K562 (cell line): ENCODE measurements around the gene IGSF8.

Experiments
- CEBPB ChIP-seq: fragments of 450-650 bp; IDR thresholded peaks from 2 replicates; pipeline ENCODE4 v1.6.1; 2016; ENCODE audit warnings: missing genetic modification characterization, missing compliant biosample characterization
- CHD1 ChIP-seq: fragments of 200-600 bp; sonication (generic); IDR thresholded peaks from one replicate; pipeline ENCODE4 v1.6.1; 2012; ENCODE audit warnings: mild to moderate bottlenecking, moderate library complexity, low read length, inconsistent platforms
- IRF2 ChIP-seq: sonication (generic); formaldehyde crosslinking; IDR thresholded peaks from 2 replicates; pipeline ENCODE4 v1.8.1; 2022; ENCODE audit warnings: mild to moderate bottlenecking, missing genetic modification reagents
- POLR2AphosphoS5 ChIP-seq: IDR thresholded peaks from 2 replicates; pipeline ENCODE4 v1.6.1; 2011; ENCODE audit warnings: mild to moderate bottlenecking, low read depth, low read length, moderate library complexity; ENCODE audit not compliant: control insufficient read depth, insufficient read depth
- SMAD3 ChIP-seq: fragments of 450-650 bp; formaldehyde crosslinking; conservative IDR thresholded peaks from 2 replicates; pipeline ENCODE4 v1.4.0; 2020; ENCODE audit warnings: mild to moderate bottlenecking
- TAF1 ChIP-seq: IDR thresholded peaks from 2 replicates; pipeline ENCODE4 v1.6.1; 2011; ENCODE audit warnings: mild to moderate bottlenecking, low read length, moderate library complexity; ENCODE audit not compliant: insufficient read depth, control insufficient read depth, severe bottlenecking; ENCODE audit errors: extremely low read depth

- TF ChIP-seq CHD1 (no peak), TAF1 (no peak), CEBPB (no peak), SMAD3 (CRISPR knock-in tag) (no peak), IRF2 (CRISPR knock-in tag) (no peak), POLR2AphosphoS5 (no peak)
Observed at GRCh38 chr1:160143695-160144094, 45.3 kb upstream of the IGSF8 start.
